HCT116 (cell line): ENCODE results near the gene FKBP2. TPM values are rescaled to one million over a fixed set of nuclear protein-coding genes. Genes with fewer than 3 reads are reported as not detected.

Experiments used
- ATAC-seq: fragments of 200-7000 bp; cut with Tn5 transposase; 2 replicates; pipeline ENCODE4 v1.9.1; 2020; ENCODE audit warnings: mild to moderate bottlenecking, moderate library complexity
- BruUV-seq: library from RNA; stranded (reverse); fragments of 400-500 nt; replicated peaks from 2 replicates; lab custom pipeline; 2021; lab: Mats Ljungman, UMichigan
- CTCF ChIA-PET: fragments of 300-600 bp; sonication (Branson Sonifier 250); formaldehyde crosslinking; loops from one replicate; lab custom pipeline; 2021; ENCODE audit warnings: antibody characterized with exemption; lab: Charles Lee
- POLR2A ChIA-PET: fragments of 300-600, 350-600 bp; sonication (Branson Sonifier 250); formaldehyde crosslinking; loops from one replicate; lab custom pipeline; 2021; ENCODE audit warnings: antibody characterized with exemption; lab: Charles Lee
- RAD21 ChIA-PET, 2 experiments: fragments of 300-600 bp; sonication (Branson Sonifier 250); formaldehyde crosslinking; loops; one replicate each; lab custom pipeline; 2023; ENCODE audit warnings: low total read pairs in 2 of 2; ENCODE audit not compliant: uncharacterized antibody in 2 of 2, unreplicated experiment in 2 of 2, low non-redundant PET in 1 of 2; lab: Charles Lee
- DNase-seq: peaks from one replicate; pipeline ENCODE4 v3.0.0-alpha.2; 2010; ENCODE audit warnings: low read depth, low spot score
- H2AFZ ChIP-seq: fragments of 200-600 bp; shearing (Covaris generic), sonication (generic); 2 replicates; pipeline ENCODE4 v1.6.1; 2017; ENCODE audit warnings: low read depth, mixed run types, mixed read lengths, antibody characterized with exemption, low read length; ENCODE audit not compliant: poor library complexity, severe bottlenecking
- H3K27ac ChIP-seq: 2 replicates; pipeline ENCODE4 v1.5.1; 2012; ENCODE audit warnings: low read depth, low read length
- H3K27me3 ChIP-seq: fragments of 200-600 bp; sonication (generic); 2 replicates; pipeline ENCODE4 v1.6.1; 2016; ENCODE audit warnings: mixed run types, low read length, mixed read lengths; ENCODE audit not compliant: insufficient read depth
- H3K36me3 ChIP-seq, 2 experiments: fragments of 200-500 bp in 1 of 2; fragments of 200-600 bp in 1 of 2; sonication (Bioruptor generic) in 1 of 2; sonication (generic) in 1 of 2; 2 replicates each; pipeline versions ENCODE4 v1.5.1 to v1.6.1; 2014 to 2016; ENCODE audit warnings: low read length in 2 of 2, inconsistent platforms in 1 of 2, mixed read lengths in 1 of 2, mixed run types in 1 of 2; ENCODE audit not compliant: insufficient read depth in 2 of 2, control insufficient read depth in 1 of 2
- H3K4me1 ChIP-seq, 2 experiments: fragments of 200-600 bp in 1 of 2; sonication (generic) in 1 of 2; 2 replicates each; pipeline versions ENCODE4 v1.5.1 to v1.6.1; 2012 to 2017; ENCODE audit warnings: low read length in 2 of 2, inconsistent platforms in 1 of 2, mild to moderate bottlenecking in 1 of 2, mixed read lengths in 1 of 2, mixed run types in 1 of 2, moderate library complexity in 1 of 2; ENCODE audit not compliant: insufficient read depth in 2 of 2, control insufficient read depth in 1 of 2
- H3K4me2 ChIP-seq: fragments of 200-600 bp; sonication (generic); 2 replicates; pipeline ENCODE4 v1.6.1; 2017; ENCODE audit warnings: mixed run types, low read length, mixed read lengths
- H3K4me3 ChIP-seq, 2 experiments: fragments of 200-600 bp in 1 of 2; sonication (generic) in 1 of 2; replicated peaks in 1 of 2; 2 replicates each; pipeline ENCODE4 v1.5.1; 2011 to 2016; ENCODE audit warnings: low read length in 2 of 2, control low read depth in 1 of 2, low read depth in 1 of 2, mild to moderate bottlenecking in 1 of 2, mixed read lengths in 1 of 2, mixed run types in 1 of 2
- H3K79me2 ChIP-seq: fragments of 200-600 bp; sonication (generic); 2 replicates; pipeline ENCODE4 v1.6.1; 2017; ENCODE audit warnings: mild to moderate bottlenecking, mixed run types, low read length, moderate library complexity, mixed read lengths; ENCODE audit not compliant: insufficient read depth
- H3K9ac ChIP-seq: fragments of 200-600 bp; sonication (generic); 2 replicates; pipeline ENCODE4 v1.6.1; 2016; ENCODE audit warnings: low read length, mixed read lengths
- H3K9me2 ChIP-seq: fragments of 200-600 bp; sonication (generic), shearing (Covaris generic); 2 replicates; pipeline ENCODE4 v1.6.1; 2017; ENCODE audit warnings: mixed run types, mild to moderate bottlenecking, moderate library complexity; ENCODE audit not compliant: insufficient read depth
- H3K9me3 ChIP-seq, 2 experiments: fragments of 200-500 bp in 1 of 2; fragments of 200-600 bp in 1 of 2; sonication (Bioruptor generic) in 1 of 2; sonication (generic) in 1 of 2; 2 replicates each; pipeline ENCODE4 v1.6.1; 2014 to 2017; ENCODE audit warnings: low read length in 2 of 2, mixed read lengths in 2 of 2, inconsistent platforms in 1 of 2, low read depth in 1 of 2, mild to moderate bottlenecking in 1 of 2, mixed run types in 1 of 2, moderate library complexity in 1 of 2; ENCODE audit not compliant: control insufficient read depth in 1 of 2, insufficient read depth in 1 of 2
- H4K20me1 ChIP-seq: fragments of 200-600 bp; sonication (generic), shearing (Covaris generic); 2 replicates; pipeline ENCODE4 v1.6.1; 2017; ENCODE audit warnings: mixed run types, mild to moderate bottlenecking, moderate library complexity; ENCODE audit not compliant: insufficient read depth
- CTCF ChIP-seq, 3 experiments: fragments of 200-600 bp in 1 of 3; sonication (generic) in 1 of 3; IDR thresholded peaks in 2 of 3; conservative IDR thresholded peaks in 1 of 3; 2 replicates each; pipeline ENCODE4 v1.5.1; 2012 to 2017; ENCODE audit warnings: low read depth in 2 of 3, low read length in 2 of 3, antibody characterized with exemption in 1 of 3, borderline replicate concordance in 1 of 3, control low read depth in 1 of 3, mild to moderate bottlenecking in 1 of 3, mixed read lengths in 1 of 3, mixed run types in 1 of 3, moderate library complexity in 1 of 3; ENCODE audit not compliant: insufficient read depth in 1 of 3
- POLR2A ChIP-seq: IDR thresholded peaks from 2 replicates; pipeline ENCODE4 v1.7.0; 2011; ENCODE audit warnings: borderline replicate concordance; ENCODE audit not compliant: insufficient read depth, insufficient read length; ENCODE audit errors: extremely low read depth
- POLR2AphosphoS5 ChIP-seq: IDR thresholded peaks from 2 replicates; pipeline ENCODE4 v1.6.1; 2011; ENCODE audit warnings: mild to moderate bottlenecking, low read depth, low read length, moderate library complexity
- SP1 ChIP-seq: IDR thresholded peaks from 2 replicates; pipeline ENCODE4 v1.6.1; 2012; ENCODE audit warnings: low read depth
- TCF7L2 ChIP-seq: IDR thresholded peaks from 2 replicates; pipeline ENCODE4 v1.7.0; 2011; ENCODE audit warnings: borderline replicate concordance, inconsistent platforms; ENCODE audit not compliant: insufficient read depth, insufficient read length; ENCODE audit errors: extremely low read depth
- ZFX ChIP-seq: fragments of 450-650 bp; IDR thresholded peaks from 2 replicates; pipeline ENCODE4 v1.6.1; 2017
- intact Hi-C: fragments of 100-400 bp; cut with micrococcal nuclease; formaldehyde crosslinking; loops from 2 replicates; pipeline ENCODE4 v1.10.0; 2022
- total RNA-seq: library from RNA; stranded (reverse); gene quantifications from one replicate; pipeline ENCODE4 v1.2.1, GENCODE V29; 2021; ENCODE audit not compliant: unreplicated experiment

FKBP2 gene
- total RNA-seq, 1 experiment from 2014 or later, result 69.2 TPM

- TF ChIP-seq CTCF (IDR thresholded peaks at IDR 0.05 in 2 of 3, conservative IDR thresholded peaks at IDR 0.05 in 1 of 3; ENCODE audit: borderline replicate concordance in 1 of 3, insufficient read depth in 1 of 3, low read depth in 2 of 3, low read length in 2 of 3), result no peak
Measured at GRCh38 chr11:64233913-64234586, 6.8 kb upstream of the FKBP2 start, which contains the start of gene VEGFB (continued).

GRCh38 chr11:64234647-64235379 lies 6.1 kb upstream of the FKBP2 start:
- peaks cover 8% of the 10 kb centered on the region for H3K79me2 ChIP-seq
- H3K4me3 ChIP-seq, result peak overlapping the region; percentile 55 to 79
- H3K9me2 ChIP-seq, result no peaks in the 10 kb centered on the region
- H3K9ac ChIP-seq, result peak overlapping the region; percentile 75
- ATAC-seq (peak; percentile 63), DNase-seq (no peak)
- intact Hi-C loops, result no loop called here
- H3K27ac ChIP-seq, result peak overlapping the region; percentile 87
- H3K36me3 ChIP-seq, result 0 out of 4 replicates have a peak, but pooled peaks cover 0 to 8% of the 10 kb centered on the region in 2 experiments
- no peaks in the 10 kb centered on the region for H4K20me1 ChIP-seq
- no peaks in the 10 kb centered on the region for H3K9me3 ChIP-seq
- ChIA-PET CTCF (no interaction called here), POLR2A (interaction anchor here (1.0 to 1.2 kb wide), 2 partner anchors 17 to 70 kb away, joined by 3 read pairs; no protein-coding TSS in a partner anchor), RAD21 (no interaction called here)
- H2AFZ ChIP-seq, result no peak overlapping the region
- H3K27me3 ChIP-seq, result no peaks in the 10 kb centered on the region
- TF ChIP-seq ZFX (no peak), TCF7L2 (no peak), POLR2A (peak; percentile 22), SP1 (no peak), POLR2AphosphoS5 (peak; percentile 60)
- H3K4me1 ChIP-seq, result peaks cover 26 to 66% of the 10 kb centered on the region in 2 experiments
- no TSS peak for BruUV-seq
- peak overlapping the region; percentile 100 for H3K4me2 ChIP-seq
